Measurements from ENCODE around the gene ASXL1.
"Not testable (repeated sequence)": the region's sequence is repeated elsewhere in the genome, so short reads cannot be mapped to it uniquely, and the experiment has no call there.

The ASXL1 gene

GRCh38 chr20:32363492-32363891 lies 5.4 kb downstream of the ASXL1 start:
- DNase-seq, result no peak

- no peak for DNase-seq
These were observed 6.5 kb downstream of the ASXL1 start for GRCh38 chr20:32364554-32365208.

GRCh38 chr20:32365564-32365963 lies 7.4 kb downstream of the ASXL1 start:
- peak; percentile 78 for DNase-seq

GRCh38 chr20:32366380-32366779 lies 8.2 kb downstream of the ASXL1 start:
- DNase-seq, result no peak

GRCh38 chr20:32368323-32368722 lies 10.2 kb downstream of the ASXL1 start:
- no peak for DNase-seq

DNA sequence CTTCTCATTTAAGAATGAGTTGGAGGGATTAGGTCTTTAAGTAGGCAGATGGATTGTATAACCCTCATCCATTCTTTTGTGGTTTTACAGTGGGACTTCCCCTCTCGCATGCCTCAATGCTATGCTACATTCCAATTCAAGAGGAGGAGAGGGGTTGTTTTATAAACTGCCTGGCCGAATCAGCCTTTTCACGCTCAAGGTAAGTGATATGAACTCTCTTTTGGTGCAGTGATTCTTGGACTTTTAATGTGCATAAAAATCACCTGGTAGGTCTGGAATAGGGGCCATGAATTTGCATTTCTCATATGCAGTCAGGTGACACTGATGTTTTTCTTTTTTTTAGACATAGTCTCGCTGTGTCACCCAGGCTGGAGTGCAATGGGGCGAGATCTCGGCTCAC lies 10.8 kb downstream of the ASXL1 start:
- DNase-seq, result no peak

DNA sequence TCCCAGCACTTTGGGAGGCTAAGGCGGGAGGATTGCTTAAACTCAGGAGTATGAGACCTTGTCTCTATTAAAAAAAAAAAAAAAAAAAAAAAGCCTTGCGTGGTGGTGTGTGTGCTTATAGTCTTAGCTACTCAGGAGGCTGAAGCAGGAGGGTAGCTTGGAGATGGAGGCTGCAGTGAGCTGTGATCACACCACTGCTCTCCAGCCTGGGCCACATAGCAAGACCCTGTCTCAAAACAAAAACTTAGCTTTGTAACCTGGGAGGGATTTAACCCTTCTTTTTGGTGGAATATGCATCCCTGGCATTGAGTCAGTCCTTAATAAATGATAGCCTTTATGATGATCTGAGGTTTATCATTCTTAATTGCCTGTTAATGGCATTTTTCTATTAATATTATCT lies 12.8 kb downstream of the ASXL1 start:
- DNase-seq, result no peak

DNA sequence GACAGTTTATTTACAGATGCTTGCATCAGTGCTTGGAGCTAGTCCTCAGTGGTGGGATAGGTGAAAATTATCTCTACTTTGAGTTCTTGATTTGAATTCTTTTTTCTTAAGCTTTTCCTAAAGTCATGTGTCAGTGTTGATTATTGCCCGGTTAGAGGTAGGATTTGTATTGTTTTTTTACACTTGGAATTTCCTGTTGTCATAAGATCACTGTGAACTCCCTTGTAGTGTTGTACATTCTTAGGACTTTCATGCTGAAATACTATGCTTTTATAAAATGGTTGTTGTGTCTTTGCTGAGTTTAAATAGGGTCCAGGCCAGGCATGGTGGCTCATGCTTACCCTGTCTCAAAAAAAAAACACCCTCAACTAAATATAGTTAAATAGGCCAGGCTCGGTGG lies 20.3 kb downstream of the ASXL1 start:
- DNase-seq, result no peak

- DNase-seq, result not testable (repeated sequence)
These were observed 21.9 kb downstream of the ASXL1 start for GRCh38 chr20:32380037-32380436.

- DNase-seq, result no peak
These were observed 22.6 kb downstream of the ASXL1 start for GRCh38 chr20:32380745-32381144.

DNA sequence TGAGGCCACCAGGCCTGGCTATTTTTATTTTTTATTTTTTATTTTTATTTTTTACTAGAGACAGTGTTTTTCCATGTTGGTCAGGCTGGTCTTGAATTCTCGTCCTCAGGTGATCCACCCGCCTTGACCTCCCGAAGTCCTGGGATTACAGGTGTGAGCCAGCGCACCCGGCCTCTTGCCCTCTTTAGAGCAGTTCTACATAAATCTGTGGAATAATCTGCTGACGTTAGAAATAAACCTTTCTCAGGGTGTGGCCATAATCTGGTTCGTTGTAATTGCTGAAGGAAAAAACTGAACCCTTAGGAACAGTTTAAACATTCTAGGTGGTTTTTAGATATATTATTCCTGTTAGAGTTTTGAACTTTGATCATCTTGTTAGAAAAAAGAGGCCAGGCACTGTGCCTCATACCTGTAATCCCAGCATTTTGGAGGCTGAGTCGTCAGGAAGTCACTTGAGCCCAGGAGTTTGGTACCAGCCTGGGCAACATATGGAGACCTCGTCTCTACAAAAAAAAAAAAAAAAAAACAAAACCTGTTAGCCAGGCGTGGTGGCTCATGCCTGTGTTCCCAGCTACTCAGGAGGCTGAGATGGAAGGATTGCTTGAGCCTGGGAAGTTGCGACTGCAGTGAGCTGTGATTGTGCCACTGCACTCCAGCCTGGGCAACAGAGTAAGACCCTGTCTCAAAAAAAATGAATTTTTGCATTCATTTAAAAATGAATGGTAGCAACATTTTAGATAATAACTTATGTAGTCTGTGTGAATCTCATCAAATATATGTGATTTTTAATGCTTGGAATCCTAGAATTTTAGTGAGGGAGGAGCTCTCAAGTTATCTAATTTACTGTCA lies 24.2 kb downstream of the ASXL1 start:
- DNase-seq, result no peak

DNA sequence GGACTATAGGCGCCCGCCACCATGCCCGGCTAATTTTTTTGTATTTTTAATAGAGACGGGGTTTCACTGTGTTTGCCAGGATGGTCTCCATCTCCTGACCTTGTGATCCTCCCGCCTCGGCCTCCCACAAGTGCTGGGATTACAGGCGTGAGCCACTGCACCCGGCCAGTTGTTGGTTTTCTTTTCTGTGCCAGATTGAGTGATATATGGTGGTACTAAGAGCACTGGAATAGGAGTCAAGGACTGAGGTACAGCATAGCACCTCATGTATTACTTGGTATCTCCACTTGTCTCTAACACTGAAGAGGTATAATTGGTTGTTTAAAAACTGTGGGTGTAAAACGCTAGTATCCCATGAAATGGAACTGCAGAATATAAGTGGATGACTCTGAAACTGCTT lies 25.3 kb downstream of the ASXL1 start:
- not testable (repeated sequence) for DNase-seq

- DNase-seq, result no peak
These were observed 27.4 kb downstream of the ASXL1 start for GRCh38 chr20:32385541-32385940.

DNA sequence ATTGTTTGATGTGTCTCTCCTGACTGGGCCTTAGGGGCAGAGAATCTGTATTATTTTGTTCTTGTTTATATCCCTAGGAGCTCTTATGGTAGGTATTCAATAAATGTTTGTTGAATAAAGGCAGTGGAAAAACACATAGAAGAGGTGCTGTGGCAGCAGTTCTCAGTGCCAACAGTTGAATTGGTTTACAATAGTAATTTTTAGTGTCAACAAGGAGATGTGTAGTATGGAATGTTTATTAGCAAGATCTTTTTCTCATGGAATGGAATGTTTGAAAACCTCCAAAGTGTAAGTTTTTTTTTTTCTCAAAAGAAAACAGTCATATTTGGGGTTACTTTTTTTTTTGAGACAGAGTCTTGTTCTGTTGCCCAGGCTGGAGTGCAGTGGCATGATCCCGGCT lies 28.0 kb downstream of the ASXL1 start:
- no peak for DNase-seq

GRCh38 chr20:32387252-32387651 lies 29.1 kb downstream of the ASXL1 start:
- DNase-seq, result no peak

DNA sequence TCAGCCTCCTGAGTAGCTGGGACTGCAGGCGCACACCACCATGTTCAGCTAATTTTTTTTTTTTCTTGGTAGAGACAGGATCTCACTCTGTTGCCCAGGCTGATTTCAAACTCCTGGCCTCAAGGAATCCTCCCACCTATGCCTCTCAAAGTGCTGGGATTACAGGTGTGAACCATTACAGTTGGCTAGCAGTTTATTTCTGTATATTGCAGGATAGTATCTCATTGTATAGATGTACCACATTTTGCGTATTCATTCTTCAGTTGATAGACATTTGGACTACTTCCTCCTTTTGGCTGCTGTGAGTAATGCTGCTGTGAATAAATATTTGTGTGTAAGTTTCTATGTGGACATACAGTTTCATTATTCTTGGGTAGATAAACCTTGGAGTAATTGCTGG lies 32.9 kb downstream of the ASXL1 start:
- DNase-seq, result no peak

- DNase-seq, result no peak
These were observed 36.9 kb downstream of the ASXL1 start for GRCh38 chr20:32395066-32395465.

DNA sequence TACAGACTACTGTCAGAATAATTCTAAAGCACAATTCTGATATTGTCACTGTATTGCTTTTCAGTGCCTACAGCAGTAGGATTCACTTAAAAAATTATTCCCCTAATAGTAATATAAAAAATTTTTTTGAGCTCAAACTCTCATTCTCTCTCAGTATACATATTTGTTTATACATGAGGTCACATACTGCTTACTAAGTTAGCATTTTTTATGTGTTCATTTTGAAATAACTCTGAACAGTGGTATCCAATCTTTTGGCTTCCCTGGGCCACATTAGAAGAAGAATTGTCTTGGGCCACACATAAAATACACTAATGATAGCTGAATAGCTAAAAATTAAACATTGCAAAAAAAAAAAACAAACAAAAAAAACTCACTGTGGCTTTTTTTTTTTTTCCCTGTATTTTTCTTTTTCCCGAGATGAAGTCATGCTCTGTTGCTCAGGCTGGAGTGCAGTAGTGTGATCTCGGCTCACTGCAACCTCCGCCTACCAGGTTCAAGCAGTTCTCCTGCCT lies 38.6 kb downstream of the ASXL1 start:
- DNase-seq, result no peak

- DNase-seq, result no peak
These were observed 39.5 kb downstream of the ASXL1 start for GRCh38 chr20:32397567-32398084.

DNA sequence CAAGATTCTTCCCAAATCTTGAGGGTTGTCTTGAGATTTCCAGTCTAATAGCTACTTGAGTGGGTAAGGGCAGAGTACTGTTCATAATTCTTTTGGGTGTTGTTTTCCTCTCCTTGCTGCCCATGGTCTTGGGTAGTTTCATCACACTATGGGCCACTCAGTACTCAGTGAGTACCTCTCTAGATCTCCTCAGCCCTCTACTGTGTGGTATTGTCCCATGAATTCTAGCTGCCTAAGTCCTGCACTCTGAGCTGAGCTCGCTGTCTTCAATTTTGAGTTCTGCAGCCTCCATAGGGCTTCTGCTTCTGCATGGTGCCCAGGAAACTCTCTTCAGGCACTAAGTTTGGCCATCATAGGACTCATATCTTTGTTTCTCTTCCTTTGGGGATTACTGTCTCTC lies 42.3 kb downstream of the ASXL1 start:
- no peak for DNase-seq

DNA sequence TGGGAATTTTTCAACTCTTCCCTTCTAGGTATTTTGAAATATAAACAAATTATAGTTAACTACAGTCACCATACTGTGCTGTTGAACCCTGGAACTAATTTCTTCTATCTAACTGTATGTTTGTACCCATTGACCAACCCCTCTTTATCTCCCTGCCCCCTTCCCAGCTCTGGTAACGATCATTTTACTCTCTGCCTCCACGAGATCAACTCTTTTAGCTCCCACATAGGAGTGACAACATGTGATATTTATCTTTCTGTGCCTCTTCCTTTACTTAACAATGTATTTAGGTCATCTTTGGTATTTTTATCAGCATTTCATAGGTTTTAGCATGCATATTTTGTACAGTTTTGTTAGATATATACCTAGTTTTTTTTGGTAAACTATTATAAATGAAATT lies 45.9 kb downstream of the ASXL1 start:
- no peak for DNase-seq

- no peak for DNase-seq
These were observed 48.6 kb downstream of the ASXL1 start for GRCh38 chr20:32406701-32407100.

DNA sequence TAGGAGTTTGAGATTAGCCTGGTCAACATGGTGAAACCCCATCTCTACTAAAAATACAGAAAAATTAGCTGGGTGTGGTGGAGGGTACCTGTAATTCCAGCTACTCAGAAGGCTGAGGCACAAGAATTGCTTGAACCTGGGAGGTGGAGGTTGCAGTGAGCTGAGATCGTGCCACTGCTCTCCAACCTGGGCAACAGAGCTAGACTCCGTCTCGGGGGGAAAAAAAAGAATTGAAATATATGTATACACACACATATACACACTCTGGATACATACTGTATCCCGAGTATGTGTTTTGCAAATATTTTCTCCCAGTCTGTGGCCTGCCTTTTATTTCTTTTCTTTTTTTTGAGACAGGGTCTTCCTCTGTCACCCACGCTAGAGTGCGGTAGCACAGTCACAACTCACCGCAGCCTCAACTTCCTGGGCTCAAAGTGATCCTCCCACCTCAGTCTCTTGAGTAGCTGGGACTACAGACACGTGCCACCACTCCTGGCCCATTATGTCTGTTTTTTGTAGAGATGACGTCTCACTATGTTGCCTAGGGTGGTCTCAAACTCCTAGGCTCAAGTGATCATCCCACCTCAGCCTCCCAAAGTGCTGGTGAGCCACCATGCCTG lies 49.1 kb downstream of the ASXL1 start:
- DNase-seq, result not testable (repeated sequence)
